ENCODE measurements around the gene MAPK14.

DNA sequence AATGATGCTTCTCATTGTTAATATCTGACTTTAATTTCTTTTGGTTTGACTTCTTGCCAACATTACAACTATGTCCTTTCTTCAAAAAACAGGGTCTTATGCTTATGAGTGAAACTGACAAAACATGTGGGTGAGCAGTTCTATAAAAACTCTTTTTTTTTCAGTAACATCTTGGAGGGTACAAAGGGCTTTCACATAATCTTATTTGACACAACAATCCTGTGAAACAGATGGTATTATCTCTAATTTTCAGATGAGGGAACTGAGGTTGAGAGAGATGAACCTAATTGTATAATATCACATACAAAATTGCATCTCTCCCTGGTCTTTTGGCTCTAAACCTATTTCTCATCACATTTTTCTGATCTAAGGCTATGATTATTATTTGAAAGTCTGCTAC is 38.3 kb downstream of the MAPK14 start:
- TF ChIP-seq DNMT1 (IDR thresholded peaks at IDR 0.05): no peak
- no peak for TF ChIP-seq ZNF384 (IDR thresholded peaks at IDR 0.05; ENCODE audit: low read depth, low read length)
- TF ChIP-seq HCFC1 (IDR thresholded peaks at IDR 0.05; ENCODE audit: low read depth, low read length): no peak
- TF ChIP-seq, protein P1, sequence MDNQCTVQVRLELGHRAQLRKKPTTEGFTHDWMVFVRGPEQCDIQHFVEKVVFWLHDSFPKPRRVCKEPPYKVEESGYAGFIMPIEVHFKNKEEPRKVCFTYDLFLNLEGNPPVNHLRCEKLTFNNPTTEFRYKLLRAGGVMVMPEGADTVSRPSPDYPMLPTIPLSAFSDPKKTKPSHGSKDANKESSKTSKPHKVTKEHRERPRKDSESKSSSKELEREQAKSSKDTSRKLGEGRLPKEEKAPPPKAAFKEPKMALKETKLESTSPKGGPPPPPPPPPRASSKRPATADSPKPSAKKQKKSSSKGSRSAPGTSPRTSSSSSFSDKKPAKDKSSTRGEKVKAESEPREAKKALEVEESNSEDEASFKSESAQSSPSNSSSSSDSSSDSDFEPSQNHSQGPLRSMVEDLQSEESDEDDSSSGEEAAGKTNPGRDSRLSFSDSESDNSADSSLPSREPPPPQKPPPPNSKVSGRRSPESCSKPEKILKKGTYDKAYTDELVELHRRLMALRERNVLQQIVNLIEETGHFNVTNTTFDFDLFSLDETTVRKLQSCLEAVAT (IDR thresholded peaks at IDR 0.05): no peak
- TF ChIP-seq, protein P2, sequence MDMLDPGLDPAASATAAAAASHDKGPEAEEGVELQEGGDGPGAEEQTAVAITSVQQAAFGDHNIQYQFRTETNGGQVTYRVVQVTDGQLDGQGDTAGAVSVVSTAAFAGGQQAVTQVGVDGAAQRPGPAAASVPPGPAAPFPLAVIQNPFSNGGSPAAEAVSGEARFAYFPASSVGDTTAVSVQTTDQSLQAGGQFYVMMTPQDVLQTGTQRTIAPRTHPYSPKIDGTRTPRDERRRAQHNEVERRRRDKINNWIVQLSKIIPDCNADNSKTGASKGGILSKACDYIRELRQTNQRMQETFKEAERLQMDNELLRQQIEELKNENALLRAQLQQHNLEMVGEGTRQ (CRISPR knock-in tag; IDR thresholded peaks at IDR 0.05): no peak
- TF ChIP-seq CSDE1 (IDR thresholded peaks at IDR 0.05): no peak
- TF ChIP-seq, protein P3, sequence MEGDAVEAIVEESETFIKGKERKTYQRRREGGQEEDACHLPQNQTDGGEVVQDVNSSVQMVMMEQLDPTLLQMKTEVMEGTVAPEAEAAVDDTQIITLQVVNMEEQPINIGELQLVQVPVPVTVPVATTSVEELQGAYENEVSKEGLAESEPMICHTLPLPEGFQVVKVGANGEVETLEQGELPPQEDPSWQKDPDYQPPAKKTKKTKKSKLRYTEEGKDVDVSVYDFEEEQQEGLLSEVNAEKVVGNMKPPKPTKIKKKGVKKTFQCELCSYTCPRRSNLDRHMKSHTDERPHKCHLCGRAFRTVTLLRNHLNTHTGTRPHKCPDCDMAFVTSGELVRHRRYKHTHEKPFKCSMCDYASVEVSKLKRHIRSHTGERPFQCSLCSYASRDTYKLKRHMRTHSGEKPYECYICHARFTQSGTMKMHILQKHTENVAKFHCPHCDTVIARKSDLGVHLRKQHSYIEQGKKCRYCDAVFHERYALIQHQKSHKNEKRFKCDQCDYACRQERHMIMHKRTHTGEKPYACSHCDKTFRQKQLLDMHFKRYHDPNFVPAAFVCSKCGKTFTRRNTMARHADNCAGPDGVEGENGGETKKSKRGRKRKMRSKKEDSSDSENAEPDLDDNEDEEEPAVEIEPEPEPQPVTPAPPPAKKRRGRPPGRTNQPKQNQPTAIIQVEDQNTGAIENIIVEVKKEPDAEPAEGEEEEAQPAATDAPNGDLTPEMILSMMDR (IDR thresholded peaks at IDR 0.05 in 2 of 3, conservative IDR thresholded peaks at IDR 0.05 in 1 of 3; ENCODE audit: insufficient read depth in 2 of 3, low read depth in 1 of 3, low read length in 3 of 3): no peak
- TF ChIP-seq MTA3 (IDR thresholded peaks at IDR 0.05; ENCODE audit: borderline replicate concordance): no peak
- TF ChIP-seq BCLAF1 (IDR thresholded peaks at IDR 0.05; ENCODE audit: borderline replicate concordance in 1 of 2, control insufficient read depth in 1 of 2, low read depth in 2 of 2, low read length in 1 of 2): no peak
- no peak for TF ChIP-seq POLR2A (conservative IDR thresholded peaks at IDR 0.05)
- no peak for TF ChIP-seq PCBP1 (IDR thresholded peaks at IDR 0.05; ENCODE audit: low read depth, low read length, poor library complexity, severe bottlenecking)
- TF ChIP-seq SP2 (IDR thresholded peaks at IDR 0.05; ENCODE audit: extremely low read depth, low read depth, low read length, poor library complexity, severe bottlenecking): no peak
- TF ChIP-seq, protein P4, sequence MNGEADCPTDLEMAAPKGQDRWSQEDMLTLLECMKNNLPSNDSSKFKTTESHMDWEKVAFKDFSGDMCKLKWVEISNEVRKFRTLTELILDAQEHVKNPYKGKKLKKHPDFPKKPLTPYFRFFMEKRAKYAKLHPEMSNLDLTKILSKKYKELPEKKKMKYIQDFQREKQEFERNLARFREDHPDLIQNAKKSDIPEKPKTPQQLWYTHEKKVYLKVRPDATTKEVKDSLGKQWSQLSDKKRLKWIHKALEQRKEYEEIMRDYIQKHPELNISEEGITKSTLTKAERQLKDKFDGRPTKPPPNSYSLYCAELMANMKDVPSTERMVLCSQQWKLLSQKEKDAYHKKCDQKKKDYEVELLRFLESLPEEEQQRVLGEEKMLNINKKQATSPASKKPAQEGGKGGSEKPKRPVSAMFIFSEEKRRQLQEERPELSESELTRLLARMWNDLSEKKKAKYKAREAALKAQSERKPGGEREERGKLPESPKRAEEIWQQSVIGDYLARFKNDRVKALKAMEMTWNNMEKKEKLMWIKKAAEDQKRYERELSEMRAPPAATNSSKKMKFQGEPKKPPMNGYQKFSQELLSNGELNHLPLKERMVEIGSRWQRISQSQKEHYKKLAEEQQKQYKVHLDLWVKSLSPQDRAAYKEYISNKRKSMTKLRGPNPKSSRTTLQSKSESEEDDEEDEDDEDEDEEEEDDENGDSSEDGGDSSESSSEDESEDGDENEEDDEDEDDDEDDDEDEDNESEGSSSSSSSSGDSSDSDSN (IDR thresholded peaks at IDR 0.05; ENCODE audit: borderline replicate concordance in 1 of 2, low read depth in 2 of 2, low read length in 2 of 2): no peak
